Measurements from ENCODE around the gene TFEB.
A peak's percentile ranks its signal among the peaks of the same experiment; 100 is the strongest.

TFEB gene

GRCh38 chr6:41706876-41707564 is 28.4 kb downstream of the TFEB start:
- DNase-seq (ENCODE audit: low read depth in 3 of 3) = no peak

GRCh38 chr6:41705996-41706835 is 29.2 kb downstream of the TFEB start:
- peak; percentile 37 to 78 (median 58) for DNase-seq (ENCODE audit: low read depth in 3 of 3)

GRCh38 chr6:41705311-41705995 is 30.0 kb downstream of the TFEB start:
- DNase-seq (ENCODE audit: low read depth in 3 of 3) = no peak

GRCh38 chr6:41704656-41705310 is 30.6 kb downstream of the TFEB start:
- DNase-seq (ENCODE audit: low read depth in 3 of 3) = no peak

GRCh38 chr6:41704028-41704427 is 31.4 kb downstream of the TFEB start:
- no peak for DNase-seq (ENCODE audit: low read depth in 3 of 3)

- no peak for DNase-seq (ENCODE audit: low read depth in 3 of 3)
Measured at GRCh38 chr6:41702771-41703494, 32.5 kb downstream of the TFEB start.

- no peak for DNase-seq (ENCODE audit: low read depth in 3 of 3)
Measured at GRCh38 chr6:41702089-41702745, 33.2 kb downstream of the TFEB start.

GRCh38 chr6:41700463-41701347 is 34.7 kb downstream of the TFEB start:
- no peak for DNase-seq (ENCODE audit: low read depth in 3 of 3)

- DNase-seq (ENCODE audit: low read depth in 3 of 3) = no peak
Measured at GRCh38 chr6:41699063-41699462, 36.3 kb downstream of the TFEB start.

GRCh38 chr6:41697861-41698781 is 37.3 kb downstream of the TFEB start:
- DNase-seq (ENCODE audit: low read depth in 3 of 3) = no peak

- no peak for DNase-seq (ENCODE audit: low read depth in 3 of 3)
Measured at GRCh38 chr6:41696788-41697187, 38.6 kb downstream of the TFEB start.

GRCh38 chr6:41695825-41696224 is 39.6 kb downstream of the TFEB start:
- DNase-seq (ENCODE audit: low read depth in 3 of 3) = no peak

- no peak for DNase-seq (ENCODE audit: low read depth in 3 of 3)
Measured at GRCh38 chr6:41694815-41695526, 40.4 kb downstream of the TFEB start.

GRCh38 chr6:41693281-41694240 is 41.8 kb downstream of the TFEB start:
- DNase-seq (ENCODE audit: low read depth in 3 of 3) = no peak

GRCh38 chr6:41692730-41693129 is 42.7 kb downstream of the TFEB start:
- no peak for DNase-seq (ENCODE audit: low read depth in 3 of 3)

- DNase-seq (ENCODE audit: low read depth in 3 of 3) = no peak
Measured at GRCh38 chr6:41692080-41692675, 43.2 kb downstream of the TFEB start.

All from stimulated activated CD4-positive, alpha-beta T cell treated with anti-CD3 and anti-CD28 coated beads, TNF-alpha, amount 100 ng/mL, for 24 hours (primary cell).